ENCODE measurements around the gene KCNJ6.
A peak's percentile ranks its signal among the peaks of the same experiment; 100 is the strongest.

The KCNJ6 gene

DNA sequence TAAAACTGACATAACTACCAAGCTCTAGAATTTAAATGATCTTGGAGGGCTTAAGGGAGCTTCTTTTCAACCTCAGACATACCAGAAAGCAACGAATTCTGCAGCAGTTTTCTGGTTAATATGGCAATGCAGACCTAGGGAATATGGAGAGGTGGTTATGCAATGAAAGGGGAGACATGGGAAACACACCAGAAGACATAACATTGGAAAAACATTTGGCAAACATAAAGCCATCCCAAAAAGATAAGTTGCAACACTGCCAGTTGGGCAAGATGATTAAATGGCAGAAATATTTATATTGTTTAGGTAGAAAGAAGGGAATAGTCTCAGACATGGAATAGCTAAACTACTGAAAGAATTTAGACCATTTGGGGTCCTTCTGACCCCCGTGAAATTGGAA, 104.5 kb downstream of the KCNJ6 start:
- DNase-seq = no peak

DNA sequence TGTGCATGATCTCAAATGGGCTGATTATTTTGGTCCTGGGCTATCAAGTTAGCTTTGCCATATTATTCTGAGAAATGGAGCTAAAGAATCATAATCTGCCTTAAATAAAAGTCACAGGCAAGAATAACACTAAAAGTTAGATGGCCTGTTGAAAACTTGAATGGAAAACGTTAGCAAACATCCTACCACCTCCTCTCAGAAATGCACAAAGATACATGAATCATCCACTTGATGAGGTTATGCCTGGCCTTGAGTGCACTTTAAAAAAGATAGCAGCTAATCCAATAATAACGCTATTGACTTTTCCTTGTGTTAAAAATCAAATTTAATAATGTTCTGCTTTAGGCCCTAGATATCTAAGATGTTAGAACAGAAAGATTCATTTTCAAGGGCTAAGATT, 108.0 kb downstream of the KCNJ6 start:
- no peak for DNase-seq

GRCh38 chr21:37805266-37805665, 111.0 kb downstream of the KCNJ6 start:
- no peak for DNase-seq

- no peak for DNase-seq
Observed at GRCh38 chr21:37804001-37804400, 112.3 kb downstream of the KCNJ6 start.

DNA sequence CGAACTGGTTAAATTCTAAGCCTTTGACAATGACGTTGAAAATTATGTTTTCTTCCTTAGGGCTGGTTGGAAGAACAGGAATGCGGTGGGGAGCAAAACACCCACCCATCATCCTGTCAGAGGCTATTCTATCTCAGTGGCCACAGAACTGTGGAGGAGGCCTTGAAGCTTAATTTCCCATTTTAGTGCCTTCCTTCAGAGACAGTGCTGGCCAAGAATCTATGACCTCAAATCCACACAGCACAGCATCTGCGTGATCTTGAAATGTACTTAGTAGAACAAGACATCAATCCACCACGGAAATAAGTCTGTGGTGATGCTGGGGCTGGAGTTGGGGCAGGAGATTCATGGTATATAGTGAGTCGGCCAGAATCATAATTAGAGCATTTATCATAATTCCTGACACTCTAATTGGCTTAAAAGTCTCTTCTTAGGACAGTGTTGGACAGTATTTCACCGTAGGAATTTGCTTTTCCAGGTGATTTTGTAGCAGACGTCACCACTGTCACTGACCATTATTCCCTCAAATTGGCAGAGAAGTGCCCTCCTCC, 113.1 kb downstream of the KCNJ6 start:
- DNase-seq = no peak

- no peak for DNase-seq
Observed at GRCh38 chr21:37800456-37801061, 115.7 kb downstream of the KCNJ6 start.

DNA sequence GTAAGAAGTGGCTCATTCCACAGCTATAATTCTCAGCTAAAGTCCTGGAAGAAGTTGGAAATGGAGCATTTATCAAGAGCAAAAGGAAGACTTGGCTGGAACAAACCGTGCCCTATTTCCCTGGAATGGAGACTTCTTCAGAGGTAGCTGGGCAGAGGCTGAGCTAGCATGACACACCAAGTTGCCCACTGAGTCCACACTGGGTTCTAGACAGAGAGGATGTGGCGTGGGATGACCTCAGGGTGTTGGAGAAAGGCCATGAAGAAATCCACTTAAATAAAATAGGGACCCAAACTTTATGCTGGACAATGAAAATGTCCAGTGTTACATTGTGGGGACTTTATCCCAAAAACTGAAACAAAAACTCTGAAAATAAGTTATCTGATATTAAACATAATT, 116.2 kb downstream of the KCNJ6 start:
- no peak for DNase-seq

DNA sequence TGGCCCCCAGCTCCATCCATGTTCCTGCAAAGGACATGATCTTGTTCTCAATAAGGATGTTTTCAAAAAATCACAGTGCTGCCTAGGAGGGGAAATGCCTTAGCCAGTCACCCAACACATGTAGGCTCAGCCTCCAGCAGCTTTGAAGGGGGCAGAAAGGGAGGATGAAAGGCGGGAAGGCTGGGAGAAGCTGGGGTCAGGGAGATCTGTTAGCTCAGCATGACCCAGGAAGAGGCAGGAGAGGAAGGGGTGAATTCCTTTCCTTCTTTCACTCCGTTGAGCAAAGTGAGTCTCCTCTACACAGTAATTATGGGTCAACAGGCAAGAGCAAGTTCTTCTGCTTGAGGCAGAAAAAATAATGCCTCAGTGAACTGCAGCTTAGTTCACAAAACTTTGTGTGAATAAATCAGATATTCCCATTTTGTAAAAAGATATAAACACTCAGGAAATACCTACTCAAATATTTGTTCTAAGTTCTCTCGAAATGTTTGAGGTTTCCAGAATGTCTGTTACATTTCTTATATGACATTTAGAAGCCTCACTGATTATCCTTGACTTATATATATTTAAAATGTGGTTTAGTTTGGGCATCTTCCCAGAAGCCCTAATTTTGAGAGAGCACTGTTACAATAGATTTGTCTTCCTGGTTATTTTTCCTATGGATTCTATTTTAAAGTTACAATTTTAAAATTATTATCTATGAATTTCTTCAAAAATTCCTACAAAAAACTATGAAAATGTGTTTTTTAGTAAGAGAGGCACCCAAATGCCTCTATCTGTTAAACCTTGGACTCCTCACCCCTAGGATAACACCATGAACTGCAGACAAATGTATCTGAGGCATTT, 116.8 kb downstream of the KCNJ6 start:
- no peak for DNase-seq

GRCh38 chr21:37797403-37797802, 118.9 kb downstream of the KCNJ6 start:
- DNase-seq = no peak

GRCh38 chr21:37796011-37796410, 120.2 kb downstream of the KCNJ6 start:
- no peak for DNase-seq

DNA sequence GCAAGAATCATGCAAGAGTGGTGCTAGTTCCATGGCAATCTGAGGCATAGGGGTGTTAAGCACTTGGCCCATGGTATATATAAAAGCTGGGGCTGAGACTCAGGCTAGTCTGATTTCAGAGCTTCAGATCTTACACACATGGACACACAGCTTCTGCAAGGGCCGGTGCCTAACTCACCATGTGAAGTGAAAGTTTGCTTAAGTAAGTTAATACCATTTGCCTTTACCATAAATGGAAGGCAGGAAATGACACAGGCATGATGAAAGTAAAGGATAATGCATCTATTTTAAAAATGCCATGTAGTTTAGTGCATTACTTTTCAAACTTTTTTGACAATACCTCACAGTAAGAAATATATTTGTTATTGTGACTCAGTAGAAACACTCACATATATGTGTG, 122.6 kb downstream of the KCNJ6 start:
- no peak for DNase-seq

DNA sequence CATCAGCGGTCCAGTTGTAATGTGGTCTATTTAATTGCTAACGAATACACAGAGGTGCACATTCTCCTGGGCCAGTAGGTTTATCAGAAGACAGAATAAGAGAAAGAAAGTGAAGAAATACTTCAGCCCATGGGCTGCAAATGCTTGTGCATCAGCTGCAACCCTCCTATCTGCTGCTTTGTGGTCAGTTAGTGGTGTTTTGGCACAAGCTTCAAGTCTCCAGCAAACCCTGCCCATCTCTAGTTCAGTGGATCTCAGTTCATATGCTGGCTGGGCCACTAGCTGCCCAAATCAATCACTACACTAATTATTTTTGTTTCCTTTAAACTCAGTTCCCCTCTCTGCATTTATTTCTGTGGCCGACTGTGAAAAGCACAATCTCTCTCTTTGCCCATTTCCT, 124.2 kb downstream of the KCNJ6 start:
- DNase-seq = no peak

DNA sequence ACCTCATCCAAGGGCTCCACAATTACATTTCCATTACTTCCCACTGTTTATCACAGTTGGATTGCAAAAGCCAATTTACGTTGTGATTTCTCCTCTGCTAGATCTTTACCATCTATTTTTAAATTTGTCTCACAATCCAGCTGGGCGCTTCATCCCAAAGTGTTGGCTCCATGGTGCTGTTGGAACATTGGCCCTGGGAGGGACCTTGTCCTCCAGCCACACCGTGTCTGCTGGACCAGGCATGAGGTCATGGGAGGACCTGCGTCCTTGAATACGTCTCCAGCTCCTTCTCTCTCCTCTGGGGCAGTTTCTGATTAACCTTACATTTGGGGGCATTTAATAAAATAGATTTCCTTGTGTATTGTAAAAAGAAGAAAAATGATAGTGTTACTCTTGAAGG, 125.4 kb downstream of the KCNJ6 start:
- no peak for DNase-seq

DNA sequence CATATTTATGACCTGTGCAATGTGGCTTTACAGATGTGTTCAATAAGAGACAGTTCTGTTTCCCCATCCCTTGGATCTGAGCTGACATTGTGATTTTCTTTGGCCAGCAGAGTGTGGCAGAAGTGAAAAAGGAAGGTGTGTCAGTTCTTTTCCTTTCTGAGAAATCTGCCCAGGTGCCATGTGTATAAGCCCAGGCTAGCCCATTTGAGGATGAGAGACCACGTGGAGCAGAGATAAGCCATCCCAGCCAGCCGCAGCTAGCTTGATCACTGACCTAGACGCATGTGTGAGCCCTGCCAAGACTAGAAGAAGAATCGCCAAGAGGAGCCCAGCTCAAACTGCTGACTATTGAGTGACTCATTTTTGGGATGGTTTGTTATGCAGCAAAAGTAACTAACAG, 127.8 kb downstream of the KCNJ6 start:
- DNase-seq = no peak

- no peak for DNase-seq
Observed at GRCh38 chr21:37787456-37787855, 128.8 kb downstream of the KCNJ6 start.

GRCh38 chr21:37784591-37785318, 131.5 kb downstream of the KCNJ6 start:
- DNase-seq = no peak

DNA sequence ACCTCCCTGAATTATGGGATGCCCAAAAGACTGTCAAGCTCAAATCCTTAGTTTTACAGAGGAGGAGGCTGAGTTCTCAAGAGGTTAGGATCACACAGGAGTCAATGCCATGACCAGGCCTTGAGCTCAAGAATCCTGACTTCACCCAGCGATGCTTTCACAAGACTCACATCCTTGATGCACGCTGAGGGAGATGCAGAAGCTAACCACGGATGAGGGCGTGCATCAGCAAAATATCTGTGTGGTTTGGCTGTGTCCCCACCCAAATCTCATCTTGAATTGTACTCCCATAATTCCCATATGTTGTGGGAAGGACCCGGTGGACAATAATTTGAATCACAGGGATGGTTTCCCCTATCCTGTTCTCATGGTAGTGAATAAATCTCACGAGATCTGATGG, 133.2 kb downstream of the KCNJ6 start:
- no peak for DNase-seq

DNA sequence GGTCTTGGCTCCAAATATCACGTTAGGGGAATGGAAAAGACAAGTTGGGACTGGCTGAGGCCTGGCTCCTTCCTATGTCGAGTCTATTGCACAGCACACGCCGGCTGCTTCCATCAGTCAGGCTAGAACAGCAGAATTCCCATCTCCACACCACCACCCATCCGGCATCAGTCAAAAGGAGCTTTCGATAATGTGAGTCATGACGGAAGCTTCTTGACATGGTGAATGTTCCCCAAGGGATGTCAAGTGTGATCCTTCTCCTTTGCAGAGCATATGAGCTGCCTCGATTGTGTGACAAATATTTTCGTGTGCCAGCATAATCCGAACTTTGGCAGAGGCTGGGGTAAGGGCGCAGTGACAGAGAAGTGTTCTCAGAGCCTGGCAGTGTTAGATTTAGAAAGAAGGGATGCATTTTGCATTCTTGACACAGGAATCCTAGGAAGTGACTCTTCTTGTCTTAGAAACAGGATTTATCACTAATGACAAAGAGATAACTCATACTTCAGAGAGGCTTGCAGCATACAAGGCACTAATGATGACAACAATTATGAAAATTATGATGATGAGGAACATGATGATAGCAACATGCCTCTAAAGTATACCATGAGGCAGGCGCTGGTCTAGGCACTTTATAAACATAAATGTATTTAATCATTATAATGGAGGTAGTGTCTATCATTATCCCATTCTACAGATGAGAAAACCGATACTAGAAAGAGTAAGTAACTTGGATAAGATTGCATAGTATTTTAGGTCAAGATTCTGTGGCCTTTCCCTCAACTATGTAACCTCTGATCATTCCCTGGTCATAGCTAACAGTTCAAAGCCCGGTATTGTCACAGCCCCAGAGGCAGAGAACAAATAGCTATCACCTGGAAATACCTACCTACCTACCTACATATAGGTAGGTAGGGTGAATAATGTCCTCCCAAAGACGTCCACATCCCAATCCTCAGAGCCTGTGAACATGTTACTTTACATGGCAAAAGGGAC, 135.0 kb downstream of the KCNJ6 start:
- DNase-seq = no peak

- no peak for DNase-seq
Observed at GRCh38 chr21:37771181-37771580, 145.1 kb downstream of the KCNJ6 start.

GRCh38 chr21:37770461-37770860, 145.8 kb downstream of the KCNJ6 start:
- DNase-seq = no peak

DNA sequence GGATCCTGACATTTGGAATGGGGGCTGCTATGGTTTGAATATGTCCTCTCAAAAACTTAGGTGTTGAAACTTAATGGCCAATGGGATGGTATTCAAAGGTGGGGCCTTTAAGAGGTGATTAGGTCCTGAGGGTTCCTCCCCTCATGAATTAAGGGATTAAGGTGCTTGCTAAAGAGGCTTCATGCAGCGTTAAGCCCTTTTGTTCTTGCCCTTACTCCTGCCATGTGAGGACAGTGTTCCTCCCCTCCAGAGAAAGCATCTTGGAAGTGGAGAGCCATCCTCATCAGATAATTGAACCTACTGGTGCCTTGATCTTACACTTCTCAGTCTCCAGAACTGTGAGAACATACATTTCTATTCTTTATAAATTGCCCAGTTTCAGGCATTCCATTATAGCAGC, 146.6 kb downstream of the KCNJ6 start:
- no peak for DNase-seq

DNA sequence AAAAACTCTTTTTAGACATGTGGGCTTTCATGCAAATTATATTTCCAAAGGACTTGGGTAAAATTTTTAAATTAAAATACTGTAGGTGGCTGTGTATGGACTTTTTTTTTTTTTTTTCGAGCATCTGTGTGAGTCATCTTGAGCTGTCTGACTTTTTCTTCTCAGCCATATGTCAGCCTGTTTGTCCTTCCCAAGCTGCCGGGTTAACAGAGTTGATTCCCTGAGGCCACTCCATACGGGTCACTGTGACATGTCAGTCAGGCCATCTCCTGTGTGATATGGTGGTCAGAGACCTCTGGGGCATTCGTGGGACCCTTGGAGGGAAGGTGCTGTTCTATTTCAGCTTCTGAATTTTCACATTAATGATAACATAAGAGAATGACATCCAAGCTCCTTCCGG, 148.3 kb downstream of the KCNJ6 start:
- peak; percentile 21 for DNase-seq

Data from NCI-H1694 treated with DMSO at 0.1 percent for 48 hours (cell line).